HL-60 (cell line): ENCODE data around the gene CD177.
"Not testable (repeated sequence)": the region's sequence is repeated elsewhere in the genome, so short reads cannot be mapped to it uniquely, and the experiment has no call there.

Source experiments
- DNase-seq, 2 experiments: peaks; one replicate each; pipeline ENCODE4 v3.0.0-alpha.2; 2010 to 2020; ENCODE audit warnings: low read depth in 1 of 2, low spot score in 1 of 2
- H3K27ac ChIP-seq: fragments of 250-450 bp; sonication (Bioruptor Pico); replicated peaks from 2 replicates; pipeline ENCODE4 v1.5.1; 2020; ENCODE audit warnings: mild to moderate bottlenecking, moderate library complexity
- H3K27me3 ChIP-seq: fragments of 250-450 bp; sonication (Bioruptor Pico); 2 replicates; pipeline ENCODE4 v1.5.1; 2021; ENCODE audit warnings: mild to moderate bottlenecking, moderate library complexity; ENCODE audit not compliant: insufficient read depth, poor library complexity, severe bottlenecking
- H3K4me3 ChIP-seq: replicated peaks from 2 replicates; pipeline ENCODE4 v1.5.1; 2011; ENCODE audit warnings: mild to moderate bottlenecking, control low read depth, low read length; ENCODE audit not compliant: insufficient read depth
- CTCF ChIP-seq: IDR thresholded peaks from one replicate; pipeline ENCODE4 v1.5.1; 2011; ENCODE audit warnings: low read length, control low read depth, inconsistent platforms; ENCODE audit not compliant: insufficient read depth
- GABPA ChIP-seq: IDR thresholded peaks from 2 replicates; pipeline ENCODE4 v1.6.1; 2012; ENCODE audit warnings: low read depth
- POLR2AphosphoS5 ChIP-seq: IDR thresholded peaks from 2 replicates; pipeline ENCODE4 v1.6.1; 2012; ENCODE audit warnings: low read depth
- REST ChIP-seq: IDR thresholded peaks from 2 replicates; pipeline ENCODE4 v1.6.1; 2012; ENCODE audit warnings: low read depth; ENCODE audit not compliant: insufficient replicate concordance
- SPI1 ChIP-seq: IDR thresholded peaks from 2 replicates; pipeline ENCODE4 v1.6.1; 2012; ENCODE audit warnings: low read depth, mild to moderate bottlenecking, borderline replicate concordance

The CD177 gene

GRCh38 chr19:43331435-43332010 lies 22.0 kb upstream of the CD177 start:
- no peaks in the 10 kb centered on the region for H3K27me3 ChIP-seq
- TF ChIP-seq GABPA (no peak), SPI1 (no peak), CTCF (no peak), REST (no peak), POLR2AphosphoS5 (no peak)
- DNase-seq: no peak
- H3K4me3 ChIP-seq: no peak overlapping the region
- no peak overlapping the region for H3K27ac ChIP-seq

- H3K4me3 ChIP-seq: no peak overlapping the region
- H3K27ac ChIP-seq: no peak overlapping the region
- no peaks in the 10 kb centered on the region for H3K27me3 ChIP-seq
- TF ChIP-seq POLR2AphosphoS5: no peak
- TF ChIP-seq SPI1: no peak
- TF ChIP-seq GABPA: no peak
- no peak for TF ChIP-seq REST
- no peak for DNase-seq
Observed at GRCh38 chr19:43332058-43332922, 21.2 kb upstream of the CD177 start.

GRCh38 chr19:43336508-43336907 lies 17.0 kb upstream of the CD177 start:
- H3K27me3 ChIP-seq: not testable (repeated sequence)

GRCh38 chr19:43337737-43338136 lies 15.7 kb upstream of the CD177 start:
- Histone ChIP-seq H3K4me3 (no peak overlapping the region), H3K27ac (no peak overlapping the region), H3K27me3 (no peaks in the 10 kb centered on the region)
- no peak for DNase-seq
- TF ChIP-seq REST: no peak

More at GRCh38 chr19:43336508-43336907, 17.0 kb upstream of the CD177 start:
- H3K4me3 ChIP-seq, H3K27ac ChIP-seq, DNase-seq: not testable (repeated sequence)
